H1 (cell line): Measurements from ENCODE around the gene RORB.
A peak's percentile ranks its signal among the peaks of the same experiment; 100 is the strongest.

Experiments used
- CEBPB ChIP-seq: IDR thresholded peaks from 2 replicates; pipeline ENCODE4 v1.6.1; 2012; ENCODE audit warnings: low read depth, low read length
- CREB1 ChIP-seq: IDR thresholded peaks from 2 replicates; pipeline ENCODE4 v1.6.1; 2012; ENCODE audit warnings: inconsistent platforms
- CTCF ChIP-seq, 3 experiments: IDR thresholded peaks; 1 replicate in 2 of 3; 2 replicates in 1 of 3; pipeline versions ENCODE4 v1.5.1 to v1.6.1; 2011; ENCODE audit warnings: low read length in 3 of 3, mild to moderate bottlenecking in 3 of 3, inconsistent platforms in 2 of 3, low read depth in 1 of 3, moderate library complexity in 1 of 3; ENCODE audit not compliant: insufficient read depth in 1 of 3; ENCODE audit errors: control extremely low read depth in 1 of 3
- EZH2 ChIP-seq: fragments of 200-600 bp; sonication (generic); IDR thresholded peaks from 2 replicates; pipeline ENCODE4 v1.7.1; 2012; ENCODE audit warnings: low read depth, mild to moderate bottlenecking, moderate library complexity, low read length, inconsistent platforms; ENCODE audit not compliant: severe bottlenecking
- GTF2F1 ChIP-seq: IDR thresholded peaks from 2 replicates; pipeline ENCODE4 v1.6.1; 2012; ENCODE audit warnings: low read depth, low read length, improper control_type of control experiment, borderline replicate concordance
- JUND ChIP-seq: IDR thresholded peaks from 2 replicates; pipeline ENCODE4 v1.6.1; 2011; ENCODE audit warnings: mild to moderate bottlenecking, improper control_type of control experiment, low read length
- MAFK ChIP-seq: IDR thresholded peaks from 2 replicates; pipeline ENCODE4 v1.6.1; 2012; ENCODE audit warnings: low read depth, mild to moderate bottlenecking, improper control_type of control experiment, low read length
- POLR2A ChIP-seq, 2 experiments: IDR thresholded peaks; 1 replicate in 1 of 2; 2 replicates in 1 of 2; pipeline ENCODE4 v1.6.1; 2011; ENCODE audit warnings: low read depth in 2 of 2, low read length in 2 of 2, mild to moderate bottlenecking in 2 of 2; ENCODE audit errors: control extremely low read depth in 1 of 2
- SIN3A ChIP-seq, 2 experiments: IDR thresholded peaks in 1 of 2; conservative IDR thresholded peaks in 1 of 2; 2 replicates each; pipeline ENCODE4 v1.6.1; 2011 to 2012; ENCODE audit warnings: low read length in 2 of 2, improper control_type of control experiment in 1 of 2, low read depth in 1 of 2, mild to moderate bottlenecking in 1 of 2
- SP1 ChIP-seq: IDR thresholded peaks from 2 replicates; pipeline ENCODE4 v1.6.1; 2011; ENCODE audit warnings: low read depth, low read length
- SRF ChIP-seq: IDR thresholded peaks from 2 replicates; pipeline ENCODE4 v1.6.1; 2011; ENCODE audit warnings: mild to moderate bottlenecking, low read depth, low read length, moderate library complexity
- TF ChIP-seq, protein P1 (sequence below): IDR thresholded peaks from 2 replicates; pipeline ENCODE4 v1.6.1; 2011; ENCODE audit warnings: low read length, improper control_type of control experiment

DNA sequence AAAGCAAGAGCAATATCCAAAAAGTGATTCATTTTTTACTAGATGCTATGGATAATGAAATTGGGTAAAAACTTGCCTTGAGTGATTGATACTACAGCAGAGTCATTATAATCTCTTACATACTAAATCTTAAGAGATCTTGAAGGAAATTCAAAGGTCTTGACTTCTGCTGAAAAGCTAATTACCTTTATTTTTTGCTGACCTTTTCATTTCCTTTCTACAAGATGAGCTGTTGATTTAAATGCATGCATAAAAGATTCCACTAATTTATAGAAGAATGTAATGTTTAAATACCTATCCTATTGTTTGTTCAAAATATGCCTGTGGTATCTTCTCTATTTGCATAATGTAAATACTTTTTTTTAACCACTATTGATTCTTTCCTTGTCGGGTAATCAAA is 27.2 kb downstream of the RORB start:
- TF ChIP-seq CTCF (IDR thresholded peaks at IDR 0.05; ENCODE audit: control extremely low read depth in 1 of 3, insufficient read depth in 1 of 3, low read depth in 1 of 3, low read length in 3 of 3) (no peak), EZH2 (no peak), CEBPB (no peak), CREB1 (no peak), JUND (no peak), MAFK (peak; percentile 70; the same call in 1 of the 2 replicates), POLR2A (IDR thresholded peaks at IDR 0.05; ENCODE audit: control extremely low read depth in 1 of 2, low read depth in 2 of 2, low read length in 2 of 2) (no peak), SP1 (no peak), SIN3A (conservative IDR thresholded peaks at IDR 0.05 in 1 of 2, IDR thresholded peaks at IDR 0.05 in 1 of 2; ENCODE audit: low read depth in 1 of 2, low read length in 2 of 2) (no peak), SRF (no peak), GTF2F1 (no peak)
- TF ChIP-seq, protein P1, sequence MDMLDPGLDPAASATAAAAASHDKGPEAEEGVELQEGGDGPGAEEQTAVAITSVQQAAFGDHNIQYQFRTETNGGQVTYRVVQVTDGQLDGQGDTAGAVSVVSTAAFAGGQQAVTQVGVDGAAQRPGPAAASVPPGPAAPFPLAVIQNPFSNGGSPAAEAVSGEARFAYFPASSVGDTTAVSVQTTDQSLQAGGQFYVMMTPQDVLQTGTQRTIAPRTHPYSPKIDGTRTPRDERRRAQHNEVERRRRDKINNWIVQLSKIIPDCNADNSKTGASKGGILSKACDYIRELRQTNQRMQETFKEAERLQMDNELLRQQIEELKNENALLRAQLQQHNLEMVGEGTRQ, result no peak
